ENCODE results near the gene SWAP70.
"Not testable (repeated sequence)": the region's sequence is repeated elsewhere in the genome, so short reads cannot be mapped to it uniquely, and the experiment has no call there.

SWAP70 gene

GRCh38 chr11:9722023-9722422 is 58.1 kb downstream of the SWAP70 start:
- no peak for DNase-seq (ENCODE audit: low read depth in 2 of 2)

GRCh38 chr11:9722893-9723292 is 59.0 kb downstream of the SWAP70 start:
- DNase-seq (ENCODE audit: low read depth in 2 of 2), result no peak

GRCh38 chr11:9726321-9727022 is 62.6 kb downstream of the SWAP70 start:
- no peak for DNase-seq (ENCODE audit: low read depth in 2 of 2)

- DNase-seq (ENCODE audit: low read depth in 2 of 2), result no peak
These were observed 64.2 kb downstream of the SWAP70 start for GRCh38 chr11:9728058-9728457.

- DNase-seq (ENCODE audit: low read depth in 2 of 2), result no peak
These were observed 67.4 kb downstream of the SWAP70 start for GRCh38 chr11:9731256-9731655.

- no peak for DNase-seq (ENCODE audit: low read depth in 2 of 2)
These were observed 68.6 kb downstream of the SWAP70 start for GRCh38 chr11:9732453-9732852.

GRCh38 chr11:9733212-9733611 is 69.3 kb downstream of the SWAP70 start:
- no peak for DNase-seq (ENCODE audit: low read depth in 2 of 2)

GRCh38 chr11:9735236-9735635 is 71.4 kb downstream of the SWAP70 start:
- no peak for DNase-seq (ENCODE audit: low read depth in 2 of 2)

GRCh38 chr11:9735919-9736318 is 72.0 kb downstream of the SWAP70 start:
- no peak for DNase-seq (ENCODE audit: low read depth in 2 of 2)

- no peak for DNase-seq (ENCODE audit: low read depth in 2 of 2)
These were observed 72.5 kb downstream of the SWAP70 start for GRCh38 chr11:9736365-9736764.

- no peak for DNase-seq (ENCODE audit: low read depth in 2 of 2)
These were observed 74.2 kb downstream of the SWAP70 start for GRCh38 chr11:9738116-9738515.

GRCh38 chr11:9738707-9739106 is 74.8 kb downstream of the SWAP70 start:
- DNase-seq (ENCODE audit: low read depth in 2 of 2), result no peak

- no peak for DNase-seq (ENCODE audit: low read depth in 2 of 2)
These were observed 75.4 kb downstream of the SWAP70 start for GRCh38 chr11:9739123-9739900.

GRCh38 chr11:9740202-9740883 is 76.5 kb downstream of the SWAP70 start:
- DNase-seq (ENCODE audit: low read depth in 2 of 2), result no peak

GRCh38 chr11:9741260-9741659 is 77.4 kb downstream of the SWAP70 start:
- DNase-seq (ENCODE audit: low read depth in 2 of 2), result no peak

GRCh38 chr11:9743512-9743911 is 79.6 kb downstream of the SWAP70 start:
- DNase-seq (ENCODE audit: low read depth in 2 of 2), result not testable (repeated sequence)

- no peak for DNase-seq (ENCODE audit: low read depth in 2 of 2)
These were observed 81.7 kb downstream of the SWAP70 start for GRCh38 chr11:9745411-9746211.

- DNase-seq (ENCODE audit: low read depth in 2 of 2), result no peak
These were observed 83.4 kb downstream of the SWAP70 start for GRCh38 chr11:9747229-9747628.

- no peak for DNase-seq (ENCODE audit: low read depth in 2 of 2)
These were observed 84.0 kb downstream of the SWAP70 start for GRCh38 chr11:9747828-9748227.

- DNase-seq (ENCODE audit: low read depth in 2 of 2), result peak in 1 of 2 donors; percentile 30
These were observed 84.6 kb downstream of the SWAP70 start for GRCh38 chr11:9748361-9748970.

- DNase-seq (ENCODE audit: low read depth in 2 of 2), result no peak
These were observed 86.7 kb downstream of the SWAP70 start for GRCh38 chr11:9750551-9750950.
